IPS-20b (cell line): ENCODE results near the gene GRIA1.

Experiments used
- H3K27ac ChIP-seq: one replicate; pipeline ENCODE4 v1.5.1; 2013; ENCODE audit warnings: low read length
- H3K27me3 ChIP-seq: 2 replicates; pipeline ENCODE4 v1.6.1; 2013; ENCODE audit warnings: mild to moderate bottlenecking, low read length, inconsistent platforms; ENCODE audit not compliant: insufficient read depth
- H3K36me3 ChIP-seq: 2 replicates; pipeline ENCODE4 v1.6.1; 2013; ENCODE audit warnings: low read depth, mild to moderate bottlenecking, inconsistent platforms, low read length, moderate library complexity; ENCODE audit not compliant: insufficient read depth
- H3K4me1 ChIP-seq: 2 replicates; pipeline ENCODE4 v1.6.1; 2013; ENCODE audit warnings: mild to moderate bottlenecking, control low read depth, inconsistent platforms, low read length, moderate library complexity; ENCODE audit not compliant: insufficient read depth
- H3K4me3 ChIP-seq: 2 replicates; pipeline ENCODE4 v1.5.1; 2013; ENCODE audit warnings: mild to moderate bottlenecking, low read length, inconsistent platforms
- H3K9ac ChIP-seq: 2 replicates; pipeline ENCODE4 v1.6.1; 2013; ENCODE audit warnings: low read depth, mild to moderate bottlenecking, inconsistent platforms, low read length, moderate library complexity
- H3K9me3 ChIP-seq: 2 replicates; pipeline ENCODE4 v1.6.1; 2013; ENCODE audit warnings: mild to moderate bottlenecking, low read depth, low read length, inconsistent platforms; ENCODE audit not compliant: insufficient read depth

The GRIA1 gene

DNA sequence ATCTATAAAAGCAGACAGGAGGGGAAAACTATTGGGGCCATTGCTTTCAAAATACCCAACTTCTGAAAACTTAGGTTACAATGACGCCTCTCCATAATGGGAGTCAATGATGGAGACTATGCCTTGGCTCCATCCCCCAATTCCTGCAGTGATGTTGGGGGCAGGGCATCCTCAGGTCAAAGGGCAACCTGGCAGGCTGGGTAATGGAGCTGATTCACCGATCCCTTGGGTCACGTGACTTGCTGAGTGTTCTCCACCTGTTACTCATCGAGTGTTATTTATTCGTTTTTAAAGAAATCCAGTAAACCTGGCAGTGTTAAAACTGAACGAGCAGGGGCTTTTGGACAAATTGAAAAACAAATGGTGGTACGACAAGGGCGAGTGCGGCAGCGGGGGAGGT, 303.9 kb downstream of the GRIA1 start:
- no peaks in the 10 kb centered on the region for H3K27me3 ChIP-seq
- no peak overlapping the region for H3K9ac ChIP-seq
- H3K27ac ChIP-seq = no peak overlapping the region
- no peaks in the 10 kb centered on the region for H3K9me3 ChIP-seq
- H3K36me3 ChIP-seq = no peaks in the 10 kb centered on the region
- H3K4me1 ChIP-seq = no peaks in the 10 kb centered on the region; the same call in 1 of the 2 replicates
- no peak overlapping the region for H3K4me3 ChIP-seq

GRCh38 chr5:153796527-153796926, 306.1 kb downstream of the GRIA1 start:
- no peaks in the 10 kb centered on the region for H3K27me3 ChIP-seq
- H3K4me1 ChIP-seq = no peaks in the 10 kb centered on the region; the same call in 1 of the 2 replicates
- H3K27ac ChIP-seq = no peak overlapping the region
- H3K36me3 ChIP-seq = no peaks in the 10 kb centered on the region
- H3K9ac ChIP-seq = no peak overlapping the region
- H3K9me3 ChIP-seq = no peaks in the 10 kb centered on the region
- H3K4me3 ChIP-seq = no peak overlapping the region

DNA sequence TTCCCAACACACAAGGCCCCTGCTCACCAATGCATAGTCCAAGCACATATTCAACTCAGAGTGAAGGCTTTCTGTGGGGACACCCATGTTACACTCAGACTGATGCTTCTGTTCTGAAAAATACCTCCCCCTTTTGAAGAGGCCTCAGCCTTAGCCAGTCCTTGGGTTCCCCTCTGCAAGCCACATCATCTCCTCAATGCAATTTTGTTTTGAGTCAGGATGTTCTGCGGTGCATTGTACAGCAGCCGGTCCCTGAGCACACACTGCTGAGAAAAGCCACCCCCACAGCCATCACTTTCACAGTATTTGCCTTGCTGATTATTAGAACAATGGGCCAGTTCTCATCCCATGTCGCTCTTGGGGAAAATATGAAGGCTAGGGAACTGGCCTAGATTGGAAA, 307.0 kb downstream of the GRIA1 start:
- Histone ChIP-seq H3K36me3 (no peaks in the 10 kb centered on the region), H3K27me3 (no peaks in the 10 kb centered on the region), H3K4me3 (no peak overlapping the region), H3K4me1 (no peaks in the 10 kb centered on the region), H3K27ac (no peak overlapping the region), H3K9me3 (no peaks in the 10 kb centered on the region), H3K9ac (no peak overlapping the region)

DNA sequence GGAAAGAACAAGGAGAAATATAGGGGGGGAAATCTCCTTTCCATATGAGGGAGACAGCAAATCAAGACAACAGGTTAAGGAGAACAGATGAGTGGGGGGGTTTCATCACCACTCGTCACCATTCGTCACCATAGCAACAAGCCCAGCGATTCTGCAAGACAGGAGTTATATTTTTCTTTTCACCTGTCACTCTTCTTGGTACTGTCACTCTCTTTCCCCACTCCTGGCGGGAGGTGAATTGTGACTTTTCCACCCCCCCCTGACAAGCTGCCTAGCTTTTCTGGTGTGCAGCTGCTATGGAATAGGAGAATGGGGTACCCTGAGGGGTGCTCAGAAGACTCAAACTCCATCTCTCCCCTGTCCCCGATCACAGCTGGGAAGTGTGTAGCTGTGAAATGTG, 308.4 kb downstream of the GRIA1 start:
- Histone ChIP-seq H3K4me3 (no peak overlapping the region), H3K27me3 (no peaks in the 10 kb centered on the region), H3K36me3 (no peaks in the 10 kb centered on the region), H3K9ac (no peak overlapping the region), H3K27ac (no peak overlapping the region), H3K4me1 (no peaks in the 10 kb centered on the region), H3K9me3 (no peaks in the 10 kb centered on the region)

DNA sequence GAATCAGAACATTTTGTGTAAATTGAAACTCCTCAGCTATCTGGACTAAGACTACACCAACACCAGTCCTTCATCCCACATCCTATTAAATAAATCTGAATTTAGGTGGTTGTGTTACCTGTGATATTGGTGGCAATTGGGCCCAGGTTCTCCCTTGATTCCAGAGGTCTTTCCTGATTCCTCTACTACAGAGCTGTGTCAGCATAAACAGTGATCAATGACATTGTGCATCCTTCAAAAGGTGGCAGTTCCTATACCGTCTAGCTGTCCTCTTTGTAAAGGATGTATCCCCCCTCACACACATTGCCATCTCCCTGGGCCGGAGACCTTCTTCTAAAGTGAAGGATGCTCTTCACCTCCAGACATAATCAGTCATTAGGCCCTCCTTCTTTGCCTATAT, 309.0 kb downstream of the GRIA1 start:
- Histone ChIP-seq H3K36me3 (no peaks in the 10 kb centered on the region), H3K4me3 (no peak overlapping the region), H3K9ac (no peak overlapping the region), H3K9me3 (no peaks in the 10 kb centered on the region), H3K27ac (no peak overlapping the region), H3K4me1 (no peaks in the 10 kb centered on the region), H3K27me3 (no peaks in the 10 kb centered on the region)

DNA sequence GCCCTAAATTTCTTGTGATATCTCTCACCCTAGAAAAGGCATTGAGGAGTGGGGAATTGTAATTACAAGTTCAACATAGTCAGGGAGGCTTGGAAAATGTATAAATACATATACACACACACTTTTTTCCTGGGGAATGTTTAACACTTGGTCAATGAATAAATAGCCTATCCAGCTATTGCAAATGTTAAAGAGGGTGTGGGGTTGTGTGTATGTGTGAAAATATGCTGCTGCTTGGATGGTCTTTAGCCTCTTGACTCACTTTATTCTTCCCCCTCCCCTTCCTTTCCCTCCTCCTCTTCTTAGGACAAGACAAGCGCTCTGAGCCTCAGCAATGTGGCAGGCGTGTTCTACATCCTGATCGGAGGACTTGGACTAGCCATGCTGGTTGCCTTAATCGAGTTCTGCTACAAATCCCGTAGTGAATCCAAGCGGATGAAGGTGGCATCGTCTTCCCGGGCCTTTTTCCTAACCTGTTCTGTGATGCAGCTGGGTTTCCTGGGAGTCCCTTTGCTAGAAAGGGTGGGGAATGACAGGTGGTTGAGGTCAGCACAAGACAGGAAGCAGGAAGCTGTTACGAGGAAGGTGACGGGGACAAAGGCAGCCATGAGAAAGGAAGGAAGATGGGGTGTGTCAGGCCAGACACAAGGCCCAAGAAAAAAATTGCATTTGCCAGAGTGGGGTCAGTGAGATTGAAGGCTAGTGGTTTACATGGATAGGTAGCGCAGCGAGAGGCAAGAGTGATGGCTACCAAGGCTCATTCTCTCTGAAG, 311.8 kb downstream of the GRIA1 start:
- H3K27me3 ChIP-seq = no peaks in the 10 kb centered on the region
- H3K36me3 ChIP-seq = no peaks in the 10 kb centered on the region
- no peaks in the 10 kb centered on the region for H3K9me3 ChIP-seq
- no peaks in the 10 kb centered on the region for H3K4me1 ChIP-seq
- H3K9ac ChIP-seq = no peak overlapping the region
- no peak overlapping the region for H3K27ac ChIP-seq
- no peak overlapping the region for H3K4me3 ChIP-seq

- no peaks in the 10 kb centered on the region for H3K36me3 ChIP-seq
- H3K27ac ChIP-seq = no peak overlapping the region
- no peaks in the 10 kb centered on the region for H3K27me3 ChIP-seq
Measured at GRCh38 chr5:153807801-153808200, 317.3 kb downstream of the GRIA1 start.

DNA sequence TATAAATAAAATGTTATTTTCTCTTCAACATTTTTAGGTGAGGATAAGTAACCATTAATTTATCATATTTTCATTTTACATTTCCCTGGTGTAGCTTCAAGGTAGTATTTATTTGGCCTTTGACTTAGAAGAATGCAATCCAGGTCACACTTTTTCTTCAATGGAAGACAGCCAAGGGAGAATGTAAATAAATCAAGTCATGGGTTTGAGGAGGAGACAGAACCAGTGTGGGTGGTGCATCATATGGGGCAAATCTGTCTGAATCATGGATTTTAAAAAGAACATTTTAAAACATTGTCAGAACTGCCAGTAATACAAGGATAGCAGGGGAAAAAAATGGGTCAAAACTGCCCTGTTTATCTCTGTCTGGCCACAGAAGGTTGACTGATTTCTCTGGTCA, 318.7 kb downstream of the GRIA1 start:
- no peak overlapping the region for H3K27ac ChIP-seq
- H3K27me3 ChIP-seq = no peaks in the 10 kb centered on the region
- H3K4me3 ChIP-seq = no peak overlapping the region
- H3K9ac ChIP-seq = no peak overlapping the region
- no peaks in the 10 kb centered on the region for H3K9me3 ChIP-seq
- no peaks in the 10 kb centered on the region for H3K4me1 ChIP-seq
- no peaks in the 10 kb centered on the region for H3K36me3 ChIP-seq

More at GRCh38 chr5:153807801-153808200, 317.3 kb downstream of the GRIA1 start:
- Histone ChIP-seq H3K4me3 (no peak overlapping the region), H3K4me1 (no peaks in the 10 kb centered on the region), H3K9me3 (no peaks in the 10 kb centered on the region), H3K9ac (no peak overlapping the region)

GRCh38 chr5:153813901-153814300, 323.4 kb downstream of the GRIA1 start:
- no peaks in the 10 kb centered on the region for H3K4me1 ChIP-seq
- no peaks in the 10 kb centered on the region for H3K9me3 ChIP-seq
- no peak overlapping the region for H3K9ac ChIP-seq

DNA sequence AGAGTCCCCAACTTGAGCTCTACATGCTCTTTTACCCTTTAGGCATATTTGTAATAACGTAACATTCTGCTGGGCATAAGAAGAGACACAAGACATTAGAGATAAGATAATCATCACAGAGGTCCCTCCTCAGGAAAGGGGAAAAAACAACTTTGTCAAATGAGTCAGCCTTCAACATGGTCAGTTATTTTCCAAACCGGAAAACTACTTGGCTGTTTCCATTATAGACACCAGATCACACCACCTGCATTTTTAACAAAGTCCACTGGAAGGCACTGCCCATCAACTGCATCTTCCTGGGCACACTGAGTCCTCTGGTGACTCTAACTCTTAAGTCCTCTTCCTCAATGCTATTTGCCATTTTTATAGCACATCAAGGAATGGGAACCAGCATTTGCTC, 326.4 kb downstream of the GRIA1 start:
- Histone ChIP-seq H3K4me1 (no peaks in the 10 kb centered on the region), H3K36me3 (no peaks in the 10 kb centered on the region), H3K27me3 (no peaks in the 10 kb centered on the region), H3K9ac (no peak overlapping the region), H3K27ac (no peak overlapping the region), H3K4me3 (no peak overlapping the region), H3K9me3 (no peaks in the 10 kb centered on the region)

More at GRCh38 chr5:153813901-153814300, 323.4 kb downstream of the GRIA1 start:
- Histone ChIP-seq H3K36me3 (no peaks in the 10 kb centered on the region), H3K27me3 (no peaks in the 10 kb centered on the region), H3K4me3 (no peak overlapping the region), H3K27ac (no peak overlapping the region)

DNA sequence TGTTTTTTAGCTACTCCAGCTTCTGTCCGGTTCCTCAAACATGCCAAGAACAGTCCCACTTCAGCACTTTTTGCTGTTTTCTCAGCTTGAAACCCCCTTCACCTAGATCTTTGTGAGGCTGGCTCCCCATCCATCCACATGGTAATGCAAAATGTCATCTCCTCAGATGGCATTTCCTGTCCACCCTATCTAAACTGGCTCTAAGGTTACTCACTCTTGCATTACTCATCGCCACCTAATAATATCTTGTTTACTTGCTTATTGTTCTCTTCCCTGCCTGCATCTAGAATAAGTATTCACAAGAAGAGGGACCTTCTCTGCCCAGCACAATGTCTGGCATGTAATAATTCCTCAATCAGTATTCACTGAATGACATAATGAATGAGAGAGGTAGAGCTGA, 328.2 kb downstream of the GRIA1 start:
- H3K27me3 ChIP-seq = no peaks in the 10 kb centered on the region
- no peak overlapping the region for H3K9ac ChIP-seq
- H3K4me3 ChIP-seq = no peak overlapping the region
- no peak overlapping the region for H3K27ac ChIP-seq
- no peaks in the 10 kb centered on the region for H3K36me3 ChIP-seq
- H3K4me1 ChIP-seq = no peaks in the 10 kb centered on the region
- no peaks in the 10 kb centered on the region for H3K9me3 ChIP-seq

DNA sequence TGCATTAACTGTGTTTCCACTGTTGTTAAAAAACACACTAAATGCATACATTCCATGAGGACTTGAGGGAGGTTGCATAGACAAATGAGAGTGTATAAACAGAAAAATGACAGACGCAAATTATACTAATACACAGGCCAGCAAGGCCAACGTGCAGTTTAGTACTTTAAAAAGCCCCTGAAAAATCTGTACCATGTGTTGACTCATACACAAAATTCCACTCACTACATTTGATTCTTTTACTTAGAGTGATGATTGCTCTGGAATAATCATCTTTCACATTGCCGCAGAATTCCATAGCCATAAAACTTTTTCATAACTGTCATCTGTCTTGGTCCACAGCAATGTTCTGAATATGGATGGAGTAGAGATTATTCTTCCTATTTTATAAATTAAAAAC, 332.6 kb downstream of the GRIA1 start:
- H3K9me3 ChIP-seq = no peaks in the 10 kb centered on the region
- H3K4me1 ChIP-seq = peaks cover 13% of the 10 kb centered on the region; the same call in 1 of the 2 replicates
- H3K4me3 ChIP-seq = no peak overlapping the region
- no peaks in the 10 kb centered on the region for H3K36me3 ChIP-seq
- H3K27me3 ChIP-seq = 0 out of 2 replicates have a peak, but pooled peaks cover 5% of the 10 kb centered on the region
- no peak overlapping the region for H3K27ac ChIP-seq
- H3K9ac ChIP-seq = no peak overlapping the region
